Measurements from ENCODE around the gene SCN8A.

GRCh38 chr12:51801027-51801426 is 210.0 kb downstream of the SCN8A start:
- TF ChIP-seq CTCF (IDR thresholded peaks at IDR 0.05) (no peak), POLR2A (IDR thresholded peaks at IDR 0.05; ENCODE audit: low read length) (no peak)

Measured in A549 (cell line).